ENCODE results near the gene SLC7A10. TPM values are rescaled to one million over a fixed set of nuclear protein-coding genes. Genes with fewer than 3 reads are reported as not detected.

The SLC7A10 gene
- polyA plus RNA-seq, 1 of the 3 experiments (the other 2 are of a cell fraction): 0.02 TPM

DNA sequence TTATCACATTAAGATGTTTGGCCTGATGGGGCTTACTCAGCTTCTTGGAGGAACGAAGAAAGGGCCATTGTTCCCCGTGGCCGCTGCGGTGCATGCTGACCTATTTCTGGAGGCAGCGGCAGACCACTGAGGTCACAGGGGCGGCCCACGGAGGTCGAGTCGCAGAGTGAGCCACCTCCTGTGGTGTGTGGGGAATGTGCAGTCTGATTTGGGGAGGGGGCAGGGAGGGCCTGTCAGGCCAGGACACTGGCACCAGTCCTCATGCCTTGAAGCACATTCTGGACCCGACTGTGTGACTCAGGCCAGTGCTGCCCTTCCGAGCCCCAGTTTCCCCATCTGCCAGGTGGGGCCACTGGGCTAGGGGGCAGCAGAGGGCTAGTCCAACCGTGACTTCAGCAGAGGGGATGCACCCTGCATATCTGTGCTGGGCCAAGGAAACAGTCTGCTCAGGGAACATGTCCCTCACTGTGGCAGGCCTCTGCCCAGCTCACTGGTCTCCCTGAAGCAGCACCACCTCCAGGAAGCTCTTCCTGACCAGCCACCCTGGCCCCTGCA, 6.3 kb downstream of the SLC7A10 start:
- H3K27ac ChIP-seq (ENCODE audit: low read depth in 2 of 2, low read length in 1 of 2): no peak overlapping the region
- H3K4me1 ChIP-seq (ENCODE audit: control insufficient read depth in 1 of 2, insufficient read depth in 2 of 2, low read depth in 1 of 2, low read length in 1 of 2): no peaks in the 10 kb centered on the region
- no peaks in the 10 kb centered on the region for H3K79me2 ChIP-seq (ENCODE audit: insufficient read depth)
- H3K9me3 ChIP-seq: no peaks in the 10 kb centered on the region
- H3K4me2 ChIP-seq: no peak overlapping the region
- no peak for TF ChIP-seq EP300 (IDR thresholded peaks at IDR 0.05; ENCODE audit: borderline replicate concordance in 1 of 2, low read depth in 1 of 2, low read length in 1 of 2)
- TF ChIP-seq, protein P1, sequence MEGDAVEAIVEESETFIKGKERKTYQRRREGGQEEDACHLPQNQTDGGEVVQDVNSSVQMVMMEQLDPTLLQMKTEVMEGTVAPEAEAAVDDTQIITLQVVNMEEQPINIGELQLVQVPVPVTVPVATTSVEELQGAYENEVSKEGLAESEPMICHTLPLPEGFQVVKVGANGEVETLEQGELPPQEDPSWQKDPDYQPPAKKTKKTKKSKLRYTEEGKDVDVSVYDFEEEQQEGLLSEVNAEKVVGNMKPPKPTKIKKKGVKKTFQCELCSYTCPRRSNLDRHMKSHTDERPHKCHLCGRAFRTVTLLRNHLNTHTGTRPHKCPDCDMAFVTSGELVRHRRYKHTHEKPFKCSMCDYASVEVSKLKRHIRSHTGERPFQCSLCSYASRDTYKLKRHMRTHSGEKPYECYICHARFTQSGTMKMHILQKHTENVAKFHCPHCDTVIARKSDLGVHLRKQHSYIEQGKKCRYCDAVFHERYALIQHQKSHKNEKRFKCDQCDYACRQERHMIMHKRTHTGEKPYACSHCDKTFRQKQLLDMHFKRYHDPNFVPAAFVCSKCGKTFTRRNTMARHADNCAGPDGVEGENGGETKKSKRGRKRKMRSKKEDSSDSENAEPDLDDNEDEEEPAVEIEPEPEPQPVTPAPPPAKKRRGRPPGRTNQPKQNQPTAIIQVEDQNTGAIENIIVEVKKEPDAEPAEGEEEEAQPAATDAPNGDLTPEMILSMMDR (IDR thresholded peaks at IDR 0.05): peak; percentile 22; the same call in 1 of the 2 replicates
- H4K20me1 ChIP-seq (ENCODE audit: insufficient read depth): no peaks in the 10 kb centered on the region
- H3K4me3 ChIP-seq (ENCODE audit: low read depth in 2 of 2, low read length in 1 of 2): no peak overlapping the region
- H3K36me3 ChIP-seq (replicated peaks in 1 of 2; ENCODE audit: control insufficient read depth in 1 of 2, insufficient read depth in 2 of 2, low read length in 1 of 2): no peaks in the 10 kb centered on the region
- CTCF ChIA-PET: interaction anchor here (0.6 kb wide), 1 partner anchor 13 kb away, joined by 3 read pairs; no protein-coding TSS in a partner anchor
- POLR2A ChIA-PET: no interaction called here
- 55% methylated on average over 2 of the region's 12 CpGs for WGBS (ENCODE audit: low lambda C conversion rate)
- H3K27me3 ChIP-seq (ENCODE audit: insufficient read depth): peaks cover 9% of the 10 kb centered on the region; the same call in 1 of the 2 replicates
- no peak overlapping the region for H2AFZ ChIP-seq (ENCODE audit: low read depth)
- H3K9me2 ChIP-seq: no peaks in the 10 kb centered on the region
- no peak for DNase-seq
- no peaks in the 10 kb centered on the region for H3F3A ChIP-seq (replicated peaks; ENCODE audit: insufficient read depth)
- no peak overlapping the region for H3K9ac ChIP-seq

DNA sequence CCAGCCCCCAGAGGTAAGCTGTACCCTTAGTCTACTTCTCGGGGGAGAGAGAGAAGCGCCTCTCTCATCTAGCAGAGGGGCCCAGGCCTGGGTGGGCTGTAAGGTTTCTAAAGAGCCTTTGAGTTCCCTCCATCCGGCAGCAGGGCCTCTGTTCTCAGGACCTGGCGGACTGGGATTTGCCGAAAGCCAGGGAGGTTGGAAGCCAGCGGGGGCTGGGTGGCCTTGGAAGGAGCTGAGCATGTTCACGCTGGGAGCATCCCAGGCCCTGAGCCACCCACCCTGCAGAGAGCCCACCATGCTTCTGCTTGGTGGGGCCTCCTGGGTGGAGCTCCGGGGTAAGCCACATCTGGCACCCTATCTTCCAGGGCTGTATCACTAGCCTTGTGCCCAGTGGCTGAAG, 7.8 kb downstream of the SLC7A10 start:
- DNase-seq: no peak
- Histone ChIP-seq H3F3A (replicated peaks; ENCODE audit: insufficient read depth) (no peaks in the 10 kb centered on the region), H3K36me3 (replicated peaks in 1 of 2; ENCODE audit: control insufficient read depth in 1 of 2, insufficient read depth in 2 of 2, low read length in 1 of 2) (no peaks in the 10 kb centered on the region), H3K4me3 (ENCODE audit: low read depth in 2 of 2, low read length in 1 of 2) (no peak overlapping the region), H3K4me2 (no peak overlapping the region), H2AFZ (ENCODE audit: low read depth) (no peak overlapping the region), H3K9ac (no peak overlapping the region), H3K9me3 (no peaks in the 10 kb centered on the region), H3K9me2 (no peaks in the 10 kb centered on the region), H3K4me1 (ENCODE audit: control insufficient read depth in 1 of 2, insufficient read depth in 2 of 2, low read depth in 1 of 2, low read length in 1 of 2) (no peaks in the 10 kb centered on the region), H4K20me1 (ENCODE audit: insufficient read depth) (no peaks in the 10 kb centered on the region), H3K27me3 (ENCODE audit: insufficient read depth) (peaks cover 4% of the 10 kb centered on the region; the same call in 1 of the 2 replicates), H3K79me2 (ENCODE audit: insufficient read depth) (no peaks in the 10 kb centered on the region), H3K27ac (ENCODE audit: low read depth in 2 of 2, low read length in 1 of 2) (no peak overlapping the region)
- POLR2A ChIA-PET: no interaction called here
- CTCF ChIA-PET: interaction anchor here (0.6 to 1.7 kb wide), 4 partner anchors 17 to 242 kb away, joined by 3 to 7 read pairs (median 3); no protein-coding TSS in a partner anchor
- TF ChIP-seq ELF1 (IDR thresholded peaks at IDR 0.05) (no peak), GATA2 (CRISPR knock-in tag; IDR thresholded peaks at IDR 0.05) (no peak), PBX3 (IDR thresholded peaks at IDR 0.05) (no peak), RAD21 (IDR thresholded peaks at IDR 0.05; ENCODE audit: low read length) (no peak), FOXJ3 (CRISPR knock-in tag; IDR thresholded peaks at IDR 0.05) (no peak), POLR2AphosphoS5 (IDR thresholded peaks at IDR 0.05; ENCODE audit: low read depth, low read length) (no peak)
- 79% methylated on average over 2 of the region's 8 CpGs for WGBS (ENCODE audit: low lambda C conversion rate)

Measured in SK-N-SH (cell line).